ENCODE measurements around the gene R3HCC1L. TPM values are rescaled to one million over a fixed set of nuclear protein-coding genes. Genes with fewer than 3 reads are reported as not detected.

Gene R3HCC1L
- total RNA-seq, 1 donor from 2014 or later: 17.3 TPM

DNA sequence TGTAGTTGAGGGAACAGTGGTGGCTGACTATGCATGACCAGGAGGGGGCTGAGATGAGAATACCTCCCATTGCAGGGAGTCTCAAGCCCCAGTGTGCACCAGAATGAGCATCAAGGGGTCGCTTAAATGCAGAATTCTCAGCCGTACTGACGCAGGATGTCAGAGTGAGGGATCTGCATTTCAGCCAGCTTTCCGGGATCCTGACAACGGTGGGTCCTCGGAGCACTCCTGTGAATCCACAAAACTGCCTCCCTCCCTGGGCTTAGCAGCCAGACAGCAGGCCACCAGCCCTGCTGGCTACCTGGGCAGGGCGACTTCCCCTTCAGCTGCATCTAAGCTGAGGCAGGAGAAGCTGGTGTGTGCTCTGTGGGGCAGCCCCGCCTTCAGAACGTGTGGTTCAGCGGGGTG, 155.3 kb downstream of the R3HCC1L start:
- no peak for DNase-seq

DNA sequence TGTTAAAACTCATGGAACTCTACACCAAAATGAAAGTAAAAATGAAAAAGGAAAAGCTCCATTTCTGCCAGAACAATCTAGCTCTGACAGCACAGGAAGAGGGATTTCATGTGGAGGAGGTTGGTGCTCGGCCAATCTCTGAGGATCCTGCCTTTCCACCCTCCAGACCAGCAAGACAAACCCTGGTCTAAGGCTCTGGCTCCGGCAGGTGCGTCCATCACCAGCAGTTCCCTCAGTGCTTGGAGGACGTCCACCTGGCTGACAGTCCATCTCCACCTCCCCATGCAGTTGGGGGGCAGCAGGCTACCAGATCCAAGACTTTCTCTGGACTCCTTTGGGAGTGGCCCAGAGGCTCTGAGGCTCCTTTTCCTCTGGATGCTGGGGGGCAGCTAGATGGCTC, 158.5 kb downstream of the R3HCC1L start:
- no peak for DNase-seq

DNA sequence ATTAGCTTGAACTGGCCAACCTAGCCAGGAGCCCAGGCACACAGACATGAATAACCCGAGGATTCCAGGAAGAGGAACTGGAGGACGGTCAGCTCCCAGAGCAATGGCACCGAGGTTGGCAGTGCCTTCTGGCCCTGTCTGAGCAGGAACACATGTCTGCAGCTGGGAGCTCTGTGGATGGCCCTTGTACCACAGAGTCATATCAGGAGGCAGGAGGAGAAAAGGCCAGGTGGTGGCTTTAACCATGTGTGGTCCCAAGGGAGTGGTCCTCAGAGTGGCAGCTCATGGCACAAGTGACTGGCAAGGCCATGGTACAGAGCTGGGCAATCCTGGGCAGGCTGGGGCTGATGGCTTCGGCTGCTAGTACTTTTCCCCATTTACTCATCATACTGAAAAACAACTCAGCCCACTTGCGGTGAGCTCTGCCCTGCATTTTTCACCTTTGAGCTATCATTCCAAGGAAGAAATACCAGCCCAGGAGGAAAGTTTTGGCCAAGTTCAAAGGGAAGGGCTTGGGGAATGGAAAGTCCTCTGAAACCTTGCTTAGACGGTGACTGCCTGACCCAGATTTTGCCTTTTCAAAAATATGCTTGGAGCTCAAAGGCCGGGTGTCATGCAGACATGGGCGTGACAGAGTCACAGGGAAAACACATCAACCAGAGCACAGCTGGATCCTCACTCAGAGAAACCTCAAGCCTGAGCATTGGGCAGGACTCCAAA, 159.3 kb downstream of the R3HCC1L start:
- no peak for DNase-seq

DNA sequence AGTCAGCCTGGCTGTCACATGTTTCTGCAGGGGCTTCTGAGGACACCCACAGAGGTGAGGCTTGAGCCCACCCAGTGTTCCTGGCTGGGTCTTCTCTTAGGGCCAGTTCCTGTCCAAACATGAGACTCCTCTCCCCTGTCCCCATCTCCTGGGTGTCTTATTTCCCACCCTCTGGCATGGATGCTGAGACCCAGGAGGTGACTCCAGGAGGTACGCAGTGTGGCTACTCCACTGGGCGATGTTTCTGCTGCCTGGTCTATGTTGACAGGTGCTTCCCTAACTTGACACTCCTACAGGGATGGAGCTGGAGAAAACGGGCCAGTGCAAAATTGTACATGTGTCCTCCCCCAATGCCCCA, 159.8 kb downstream of the R3HCC1L start:
- DNase-seq: no peak

Other genes starting within 250 kb of the R3HCC1L start
- gene CRTAC1, start 104.0 kb upstream of the R3HCC1L start, total RNA-seq: 11.2 TPM
- gene LOXL4, start 133.5 kb downstream of the R3HCC1L start, total RNA-seq: 0.47 TPM

Data from occipital lobe (tissue), 2 donors.